Measurements from ENCODE around the gene SGCD. TPM values are rescaled to one million over a fixed set of nuclear protein-coding genes. Genes with fewer than 3 reads are reported as not detected.
A peak's percentile ranks its signal among the peaks of the same experiment; 100 is the strongest.

SGCD gene
- total RNA-seq, 4 donors from 2014 or later: 12.4 to 17.8 (median 13.4) TPM

DNA sequence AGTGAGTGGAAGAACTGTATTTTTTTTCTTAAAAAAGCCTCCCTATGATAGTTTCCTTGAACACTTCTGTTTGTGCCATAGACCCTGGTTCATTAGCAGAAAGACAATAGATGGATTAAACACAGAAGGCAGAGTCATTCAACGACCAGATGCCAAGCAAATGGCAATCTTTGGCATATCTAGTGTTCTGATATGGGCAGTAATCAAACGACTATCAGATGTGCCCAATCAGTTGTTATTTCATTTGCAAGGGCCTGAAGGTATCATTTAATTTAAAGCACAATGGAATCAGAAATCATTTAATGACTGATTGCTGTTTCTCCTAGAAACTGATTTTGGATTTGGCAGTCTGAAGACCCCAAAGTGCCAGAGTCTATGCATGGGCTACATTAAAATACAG, 61.3 kb downstream of the SGCD start:
- no peaks in the 10 kb centered on the region for H3K36me3 ChIP-seq
- WGBS, 2 donors: 55 to 65% methylated on average over 2 of the region's 2 CpGs
- TF ChIP-seq POLR2A (IDR thresholded peaks at IDR 0.05) (no peak), EP300 (IDR thresholded peaks at IDR 0.05) (no peak)
- TF ChIP-seq, protein P1, sequence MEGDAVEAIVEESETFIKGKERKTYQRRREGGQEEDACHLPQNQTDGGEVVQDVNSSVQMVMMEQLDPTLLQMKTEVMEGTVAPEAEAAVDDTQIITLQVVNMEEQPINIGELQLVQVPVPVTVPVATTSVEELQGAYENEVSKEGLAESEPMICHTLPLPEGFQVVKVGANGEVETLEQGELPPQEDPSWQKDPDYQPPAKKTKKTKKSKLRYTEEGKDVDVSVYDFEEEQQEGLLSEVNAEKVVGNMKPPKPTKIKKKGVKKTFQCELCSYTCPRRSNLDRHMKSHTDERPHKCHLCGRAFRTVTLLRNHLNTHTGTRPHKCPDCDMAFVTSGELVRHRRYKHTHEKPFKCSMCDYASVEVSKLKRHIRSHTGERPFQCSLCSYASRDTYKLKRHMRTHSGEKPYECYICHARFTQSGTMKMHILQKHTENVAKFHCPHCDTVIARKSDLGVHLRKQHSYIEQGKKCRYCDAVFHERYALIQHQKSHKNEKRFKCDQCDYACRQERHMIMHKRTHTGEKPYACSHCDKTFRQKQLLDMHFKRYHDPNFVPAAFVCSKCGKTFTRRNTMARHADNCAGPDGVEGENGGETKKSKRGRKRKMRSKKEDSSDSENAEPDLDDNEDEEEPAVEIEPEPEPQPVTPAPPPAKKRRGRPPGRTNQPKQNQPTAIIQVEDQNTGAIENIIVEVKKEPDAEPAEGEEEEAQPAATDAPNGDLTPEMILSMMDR (IDR thresholded peaks at IDR 0.05): no peak
- H3K27ac ChIP-seq: no peak overlapping the region
- no peak overlapping the region for H3K4me3 ChIP-seq
- H3K4me1 ChIP-seq: no peaks in the 10 kb centered on the region
- DNase-seq (ENCODE audit: low spot score in 2 of 2): no peak
- H3K27me3 ChIP-seq: no peaks in the 10 kb centered on the region
- H3K9me3 ChIP-seq: no peaks in the 10 kb centered on the region

DNA sequence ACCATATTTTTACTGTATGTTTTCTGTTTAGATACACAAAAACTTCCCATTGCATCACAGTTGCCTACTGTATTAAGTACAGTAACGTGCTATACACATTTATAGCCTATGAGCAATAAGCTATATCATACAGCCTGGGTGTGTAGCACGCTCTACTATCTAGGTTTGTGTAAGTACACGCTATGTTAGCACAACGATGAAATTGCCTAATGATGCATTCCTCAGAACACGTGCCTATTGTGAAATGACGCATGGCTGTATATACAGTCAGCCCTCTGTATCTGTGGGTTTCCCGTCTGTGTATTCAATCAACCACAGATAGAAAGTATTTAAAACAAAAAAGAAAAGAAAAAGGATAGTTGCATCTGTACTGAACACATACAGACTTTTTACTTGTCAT, 64.2 kb downstream of the SGCD start:
- H3K36me3 ChIP-seq: no peaks in the 10 kb centered on the region
- no peaks in the 10 kb centered on the region for H3K9me3 ChIP-seq
- H3K27ac ChIP-seq: no peak overlapping the region
- H3K27me3 ChIP-seq: no peaks in the 10 kb centered on the region
- no peak overlapping the region for H3K4me3 ChIP-seq
- TF ChIP-seq EP300 (IDR thresholded peaks at IDR 0.05) (no peak), POLR2A (IDR thresholded peaks at IDR 0.05) (no peak)
- TF ChIP-seq, protein P1 (IDR thresholded peaks at IDR 0.05): no peak
- DNase-seq (ENCODE audit: low spot score in 2 of 2): no peak
- peaks cover 0 to 7% (median 0%) of the 10 kb centered on the region in 4 donors for H3K4me1 ChIP-seq
- WGBS, 2 donors: 73 to 79% methylated on average over 7 of the region's 7 CpGs

DNA sequence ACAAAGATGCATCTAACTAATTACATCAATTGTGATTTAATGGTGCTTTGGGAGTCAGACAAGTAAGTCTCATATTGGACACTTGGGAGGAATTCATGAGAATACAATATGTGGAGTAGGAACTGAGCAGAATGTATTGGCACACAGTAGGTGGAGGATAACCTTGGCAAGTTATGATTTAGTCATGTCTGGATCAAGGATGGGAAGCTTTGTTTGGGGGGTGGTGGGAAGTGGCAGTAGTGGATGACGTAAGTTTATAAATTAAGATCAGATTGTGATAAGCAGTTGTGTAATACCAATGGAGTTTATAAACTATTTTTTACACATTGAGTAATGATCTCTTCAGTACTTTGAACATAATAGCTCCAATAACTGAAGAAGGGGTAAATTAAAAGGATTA, 67.0 kb downstream of the SGCD start:
- WGBS, 2 donors: 91% methylated on average over 1 of the region's 1 CpG
- no peak overlapping the region for H3K27ac ChIP-seq
- no peaks in the 10 kb centered on the region for H3K27me3 ChIP-seq
- no peaks in the 10 kb centered on the region for H3K9me3 ChIP-seq
- no peaks in the 10 kb centered on the region for H3K36me3 ChIP-seq
- no peak for DNase-seq (ENCODE audit: low spot score in 2 of 2)
- no peak overlapping the region for H3K4me3 ChIP-seq
- TF ChIP-seq POLR2A (IDR thresholded peaks at IDR 0.05): no peak
- TF ChIP-seq, protein P1 (IDR thresholded peaks at IDR 0.05): no peak
- no peak for TF ChIP-seq EP300 (IDR thresholded peaks at IDR 0.05)
- H3K4me1 ChIP-seq: peaks cover 0 to 8% (median 0%) of the 10 kb centered on the region in 4 donors

DNA sequence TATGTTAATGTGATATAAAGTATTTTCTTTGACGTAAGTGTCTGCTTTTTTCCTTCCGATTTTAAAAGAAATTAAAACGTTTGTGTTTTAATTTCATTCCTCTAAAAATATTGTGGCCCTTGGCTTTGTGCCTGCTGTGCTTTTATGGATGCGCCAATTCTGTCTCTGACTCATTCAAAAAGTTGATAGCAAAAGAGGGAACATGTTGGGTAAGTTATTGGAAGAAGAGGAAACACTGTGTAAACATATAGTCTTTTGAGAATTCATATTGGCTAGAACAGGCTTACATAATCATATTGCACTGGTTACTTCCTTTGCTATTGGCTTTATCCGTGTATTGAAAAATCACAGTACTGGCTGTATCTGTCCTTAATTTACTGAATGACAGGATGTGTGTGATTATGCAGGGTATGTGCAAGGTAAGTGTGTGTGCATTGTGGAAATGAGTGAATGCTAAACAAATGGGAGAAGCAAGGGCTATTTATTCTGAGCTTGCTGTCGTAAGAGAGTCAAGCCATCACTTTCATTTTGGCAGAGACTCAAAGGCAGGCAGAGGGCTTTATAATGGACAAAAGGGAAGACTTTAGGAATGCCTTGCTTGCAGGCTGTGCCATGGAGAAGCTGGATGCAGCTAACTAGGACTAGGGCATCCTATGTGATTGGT, 67.8 kb downstream of the SGCD start:
- Histone ChIP-seq H3K27me3 (no peaks in the 10 kb centered on the region), H3K36me3 (no peaks in the 10 kb centered on the region), H3K27ac (no peak overlapping the region), H3K4me3 (no peak overlapping the region), H3K4me1 (peaks cover 0 to 8% (median 0%) of the 10 kb centered on the region in 4 donors), H3K9me3 (no peaks in the 10 kb centered on the region)
- DNase-seq (ENCODE audit: low spot score in 2 of 2): peak in 1 of 2 donors; percentile 16
- TF ChIP-seq EP300 (IDR thresholded peaks at IDR 0.05) (peak in 1 of 2 donors; percentile 36), POLR2A (IDR thresholded peaks at IDR 0.05) (no peak)
- TF ChIP-seq, protein P1 (IDR thresholded peaks at IDR 0.05): no peak
- 63 to 69% methylated on average over 6 of the region's 6 CpGs for WGBS, 2 donors

DNA sequence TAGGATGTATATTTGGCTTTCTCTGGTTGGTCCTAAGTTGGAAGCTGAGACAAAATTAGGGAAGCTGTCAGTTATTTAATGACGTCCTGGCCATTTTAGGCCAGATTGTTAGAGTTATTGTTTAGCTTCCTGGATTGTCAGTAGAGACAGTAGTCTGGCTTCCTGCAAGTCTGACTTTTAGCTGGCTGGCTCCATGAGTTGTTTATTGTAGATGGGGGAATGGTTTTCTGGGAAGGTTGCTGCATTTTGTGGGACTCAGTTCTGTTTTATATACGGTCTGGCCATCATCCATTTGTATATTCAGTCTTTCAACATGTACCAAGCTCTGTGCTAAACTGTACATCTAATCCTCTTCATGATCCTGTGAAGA, 68.3 kb downstream of the SGCD start:
- Histone ChIP-seq H3K9me3 (no peaks in the 10 kb centered on the region), H3K27me3 (no peaks in the 10 kb centered on the region), H3K36me3 (no peaks in the 10 kb centered on the region), H3K4me1 (peaks cover 0 to 8% (median 0%) of the 10 kb centered on the region in 4 donors), H3K4me3 (no peak overlapping the region), H3K27ac (no peak overlapping the region)
- TF ChIP-seq POLR2A (IDR thresholded peaks at IDR 0.05): no peak
- TF ChIP-seq EP300 (IDR thresholded peaks at IDR 0.05): no peak
- TF ChIP-seq, protein P1 (IDR thresholded peaks at IDR 0.05): no peak
- DNase-seq (ENCODE audit: low spot score in 2 of 2): no peak
- 28 to 68% methylated on average over 2 of the region's 2 CpGs for WGBS, 2 donors
